ENCODE data around the gene PADI3.

Gene PADI3

GRCh38 chr1:17212487-17213121, 36.3 kb upstream of the PADI3 start:
- peak in 5 of 42 donors; percentile 9 to 30 (median 14) for DNase-seq
- intact Hi-C loops (cut with DNase I) = no loop called here

- intact Hi-C loops (cut with DNase I) = no loop called here
- DNase-seq = no peak
Observed at GRCh38 chr1:17213148-17213781, 35.6 kb upstream of the PADI3 start.

GRCh38 chr1:17213782-17214148, 35.1 kb upstream of the PADI3 start:
- intact Hi-C loops (cut with DNase I) = no loop called here
- DNase-seq = no peak

GRCh38 chr1:17214876-17215544, 33.9 kb upstream of the PADI3 start:
- intact Hi-C loops (cut with DNase I) = no loop called here
- DNase-seq = no peak

GRCh38 chr1:17215545-17215890, 33.4 kb upstream of the PADI3 start:
- intact Hi-C loops (cut with DNase I) = no loop called here
- DNase-seq = no peak

- no peak for DNase-seq
- intact Hi-C loops (cut with DNase I) = no loop called here
Observed at GRCh38 chr1:17216078-17216477, 32.8 kb upstream of the PADI3 start.

GRCh38 chr1:17217607-17218006, 31.3 kb upstream of the PADI3 start:
- intact Hi-C loops (cut with DNase I) = no loop called here
- DNase-seq = no peak

- intact Hi-C loops (cut with DNase I) = no loop called here
- no peak for DNase-seq
Observed at GRCh38 chr1:17218939-17219338, 30.0 kb upstream of the PADI3 start.

- intact Hi-C loops (cut with DNase I) = no loop called here
- no peak for DNase-seq
Observed at GRCh38 chr1:17220287-17220686, 28.6 kb upstream of the PADI3 start.

- intact Hi-C loops (cut with DNase I) = no loop called here
- no peak for DNase-seq
Observed at GRCh38 chr1:17222557-17222956, 26.3 kb upstream of the PADI3 start.

GRCh38 chr1:17224434-17224833, 24.5 kb upstream of the PADI3 start:
- DNase-seq = no peak
- intact Hi-C loops (cut with DNase I) = no loop called here

- intact Hi-C loops (cut with DNase I) = no loop called here
- no peak for DNase-seq
Observed at GRCh38 chr1:17225140-17225539, 23.8 kb upstream of the PADI3 start.

GRCh38 chr1:17227358-17227915, 21.5 kb upstream of the PADI3 start:
- intact Hi-C loops (cut with DNase I) = no loop called here
- DNase-seq = no peak

GRCh38 chr1:17228619-17229018, 20.3 kb upstream of the PADI3 start:
- intact Hi-C loops (cut with DNase I) = no loop called here

GRCh38 chr1:17229379-17229778, 19.5 kb upstream of the PADI3 start:
- intact Hi-C loops (cut with DNase I) = no loop called here
- no peak for DNase-seq

More at GRCh38 chr1:17228619-17229018, 20.3 kb upstream of the PADI3 start:
- DNase-seq = no peak

GRCh38 chr1:17230106-17230505, 18.8 kb upstream of the PADI3 start:
- intact Hi-C loops (cut with DNase I) = loop anchor here (5.0 kb wide), 1 partner anchor 158 kb away; no protein-coding TSS in a partner anchor
- DNase-seq = no peak

- DNase-seq = no peak
- intact Hi-C loops (cut with DNase I) = loop anchor here (5.0 kb wide), 1 partner anchor 158 kb away; no protein-coding TSS in a partner anchor
Observed at GRCh38 chr1:17230671-17231310, 18.1 kb upstream of the PADI3 start.

GRCh38 chr1:17232759-17233661, 15.9 kb upstream of the PADI3 start:
- intact Hi-C loops (cut with DNase I) = loop anchor here (5.0 kb wide), 1 partner anchor 161 kb away; no protein-coding TSS in a partner anchor
- no peak for DNase-seq
